HepG2 (cell line): ENCODE data around the gene OPALIN. TPM values are rescaled to one million over a fixed set of nuclear protein-coding genes. Genes with fewer than 3 reads are reported as not detected.

Experiments
- BCL6 ChIP-seq: IDR thresholded peaks from 2 replicates; pipeline ENCODE4 v1.6.1; 2016; ENCODE audit warnings: missing genetic modification reagents, missing compliant biosample characterization
- DMTF1 ChIP-seq: sonication (generic); formaldehyde crosslinking; IDR thresholded peaks from 2 replicates; pipeline ENCODE4 v1.4.0; 2020; ENCODE audit warnings: mild to moderate bottlenecking, missing genetic modification reagents
- JDP2 ChIP-seq: sonication (generic); formaldehyde crosslinking; IDR thresholded peaks from 2 replicates; pipeline ENCODE4 v1.8.1; 2022; ENCODE audit warnings: missing genetic modification reagents, borderline replicate concordance
- KLF9 ChIP-seq: IDR thresholded peaks from 2 replicates; pipeline ENCODE4 v1.6.1; 2016; ENCODE audit warnings: low read depth
- PAWR ChIP-seq: sonication (generic); formaldehyde crosslinking; IDR thresholded peaks from 2 replicates; pipeline ENCODE4 v1.4.0; 2020; ENCODE audit warnings: missing genetic modification reagents, mild to moderate bottlenecking, borderline replicate concordance
- POLR2AphosphoS2 ChIP-seq: IDR thresholded peaks from 2 replicates; pipeline ENCODE4 v1.6.1; 2011; ENCODE audit warnings: low read depth, low read length, improper control_type of control experiment
- SP5 ChIP-seq: IDR thresholded peaks from 2 replicates; pipeline ENCODE4 v1.6.1; 2016; ENCODE audit warnings: low read depth, borderline replicate concordance
- SRY ChIP-seq: sonication (generic); formaldehyde crosslinking; IDR thresholded peaks from 2 replicates; pipeline ENCODE4 v1.8.0; 2022; ENCODE audit warnings: mild to moderate bottlenecking, missing genetic modification reagents
- TFAP4 ChIP-seq: sonication (generic); IDR thresholded peaks from 2 replicates; pipeline ENCODE4 v1.6.1; 2016; ENCODE audit warnings: low read depth, borderline replicate concordance
- ZBTB44 ChIP-seq: sonication (generic); formaldehyde crosslinking; IDR thresholded peaks from 2 replicates; pipeline ENCODE4 v1.4.0; 2020; ENCODE audit warnings: missing genetic modification reagents
- ZNF20 ChIP-seq: sonication (generic); formaldehyde crosslinking; IDR thresholded peaks from 2 replicates; pipeline ENCODE4 v1.4.0; 2020; ENCODE audit warnings: mild to moderate bottlenecking, moderate library complexity, missing genetic modification reagents
- ZNF230 ChIP-seq: sonication (generic); formaldehyde crosslinking; IDR thresholded peaks from 2 replicates; pipeline ENCODE4 v1.4.0; 2020; ENCODE audit warnings: mild to moderate bottlenecking, missing genetic modification reagents
- ZNF24 ChIP-seq: fragments of 450-650 bp; IDR thresholded peaks from 2 replicates; pipeline ENCODE4 v1.6.1; 2017; ENCODE audit warnings: antibody characterized with exemption, mild to moderate bottlenecking
- ZNF256 ChIP-seq: sonication (generic); formaldehyde crosslinking; conservative IDR thresholded peaks from 2 replicates; pipeline ENCODE4 v1.4.0; 2020; ENCODE audit warnings: missing genetic modification reagents
- ZNF780A ChIP-seq: sonication (generic); formaldehyde crosslinking; IDR thresholded peaks from 2 replicates; pipeline ENCODE4 v1.8.0; 2022; ENCODE audit warnings: mild to moderate bottlenecking, missing genetic modification reagents, moderate library complexity
- polyA plus RNA-seq, 8 experiments: library from polyadenylated mRNA; depleted of rRNA in 3 of 8; stranded (reverse) in 7 of 8; unstranded in 1 of 8; fragments of >200 nt; fragmentation: Illumina TruSeq in 4 of 8; extraction: Trizol in 4 of 8; gene quantifications; 2 replicates each; pipeline versions ENCODE4 v1.2.1 to v1.2.3, GENCODE V29; 2011 to 2016; ENCODE audit warnings: low read depth in 4 of 8, missing spikeins in 1 of 8, mixed read lengths in 1 of 8; ENCODE audit not compliant: insufficient read depth in 1 of 8
- total RNA-seq, 5 experiments: library from RNA; depleted of rRNA; stranded (reverse); fragments of >200 nt; fragmentation: Illumina TruSeq; extraction: Trizol; gene quantifications; 2 replicates each; pipeline ENCODE4 v1.2.3, GENCODE V29; 2016; ENCODE audit warnings: low read depth in 1 of 5
- TF ChIP-seq, protein P1 (sequence below): sonication (generic); formaldehyde crosslinking; IDR thresholded peaks from 2 replicates; pipeline ENCODE4 v1.5.0; 2020; ENCODE audit warnings: mild to moderate bottlenecking, missing genetic modification reagents, moderate library complexity
- TF ChIP-seq, protein P2 (sequence below): sonication (generic); formaldehyde crosslinking; IDR thresholded peaks from 2 replicates; pipeline ENCODE4 v1.5.0; 2020; ENCODE audit warnings: mild to moderate bottlenecking, low read depth, missing genetic modification reagents, borderline replicate concordance
- TF ChIP-seq, protein P3 (sequence below): IDR thresholded peaks from 2 replicates; pipeline ENCODE4 v1.6.1; 2018; ENCODE audit warnings: missing genetic modification reagents
- TF ChIP-seq, protein P4 (sequence below): sonication (generic); formaldehyde crosslinking; conservative IDR thresholded peaks from 2 replicates; pipeline ENCODE4 v1.8.0; 2022; ENCODE audit warnings: missing genetic modification reagents

OPALIN gene
- total and polyA plus RNA-seq, 2 of the 13 experiments (the other 11 are each of a cell fraction or from before 2014, with no cell fraction given) = not detected

GRCh38 chr10:96334616-96335526 lies 23.9 kb downstream of the OPALIN start (continued):
- TF ChIP-seq DMTF1 (CRISPR knock-in tag) (no peak), ZNF230 (no peak), KLF9 (CRISPR knock-in tag) (no peak), SRY (CRISPR knock-in tag) (no peak), ZBTB44 (CRISPR knock-in tag) (no peak), POLR2AphosphoS2 (no peak), ZNF24 (no peak), PAWR (CRISPR knock-in tag) (no peak), TFAP4 (no peak), ZNF780A (CRISPR knock-in tag) (no peak), BCL6 (CRISPR knock-in tag) (no peak), ZNF20 (CRISPR knock-in tag) (no peak), JDP2 (no peak), SP5 (CRISPR knock-in tag) (no peak), ZNF256 (CRISPR knock-in tag) (no peak)
- TF ChIP-seq, protein P1, sequence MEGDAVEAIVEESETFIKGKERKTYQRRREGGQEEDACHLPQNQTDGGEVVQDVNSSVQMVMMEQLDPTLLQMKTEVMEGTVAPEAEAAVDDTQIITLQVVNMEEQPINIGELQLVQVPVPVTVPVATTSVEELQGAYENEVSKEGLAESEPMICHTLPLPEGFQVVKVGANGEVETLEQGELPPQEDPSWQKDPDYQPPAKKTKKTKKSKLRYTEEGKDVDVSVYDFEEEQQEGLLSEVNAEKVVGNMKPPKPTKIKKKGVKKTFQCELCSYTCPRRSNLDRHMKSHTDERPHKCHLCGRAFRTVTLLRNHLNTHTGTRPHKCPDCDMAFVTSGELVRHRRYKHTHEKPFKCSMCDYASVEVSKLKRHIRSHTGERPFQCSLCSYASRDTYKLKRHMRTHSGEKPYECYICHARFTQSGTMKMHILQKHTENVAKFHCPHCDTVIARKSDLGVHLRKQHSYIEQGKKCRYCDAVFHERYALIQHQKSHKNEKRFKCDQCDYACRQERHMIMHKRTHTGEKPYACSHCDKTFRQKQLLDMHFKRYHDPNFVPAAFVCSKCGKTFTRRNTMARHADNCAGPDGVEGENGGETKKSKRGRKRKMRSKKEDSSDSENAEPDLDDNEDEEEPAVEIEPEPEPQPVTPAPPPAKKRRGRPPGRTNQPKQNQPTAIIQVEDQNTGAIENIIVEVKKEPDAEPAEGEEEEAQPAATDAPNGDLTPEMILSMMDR (CRISPR knock-in tag) = peak; percentile 69
- TF ChIP-seq, protein P2, sequence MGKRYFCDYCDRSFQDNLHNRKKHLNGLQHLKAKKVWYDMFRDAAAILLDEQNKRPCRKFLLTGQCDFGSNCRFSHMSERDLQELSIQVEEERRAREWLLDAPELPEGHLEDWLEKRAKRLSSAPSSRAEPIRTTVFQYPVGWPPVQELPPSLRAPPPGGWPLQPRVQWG (CRISPR knock-in tag) = no peak
- TF ChIP-seq, protein P3, sequence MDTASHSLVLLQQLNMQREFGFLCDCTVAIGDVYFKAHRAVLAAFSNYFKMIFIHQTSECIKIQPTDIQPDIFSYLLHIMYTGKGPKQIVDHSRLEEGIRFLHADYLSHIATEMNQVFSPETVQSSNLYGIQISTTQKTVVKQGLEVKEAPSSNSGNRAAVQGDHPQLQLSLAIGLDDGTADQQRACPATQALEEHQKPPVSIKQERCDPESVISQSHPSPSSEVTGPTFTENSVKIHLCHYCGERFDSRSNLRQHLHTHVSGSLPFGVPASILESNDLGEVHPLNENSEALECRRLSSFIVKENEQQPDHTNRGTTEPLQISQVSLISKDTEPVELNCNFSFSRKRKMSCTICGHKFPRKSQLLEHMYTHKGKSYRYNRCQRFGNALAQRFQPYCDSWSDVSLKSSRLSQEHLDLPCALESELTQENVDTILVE (CRISPR knock-in tag) = no peak
- TF ChIP-seq, protein P4, sequence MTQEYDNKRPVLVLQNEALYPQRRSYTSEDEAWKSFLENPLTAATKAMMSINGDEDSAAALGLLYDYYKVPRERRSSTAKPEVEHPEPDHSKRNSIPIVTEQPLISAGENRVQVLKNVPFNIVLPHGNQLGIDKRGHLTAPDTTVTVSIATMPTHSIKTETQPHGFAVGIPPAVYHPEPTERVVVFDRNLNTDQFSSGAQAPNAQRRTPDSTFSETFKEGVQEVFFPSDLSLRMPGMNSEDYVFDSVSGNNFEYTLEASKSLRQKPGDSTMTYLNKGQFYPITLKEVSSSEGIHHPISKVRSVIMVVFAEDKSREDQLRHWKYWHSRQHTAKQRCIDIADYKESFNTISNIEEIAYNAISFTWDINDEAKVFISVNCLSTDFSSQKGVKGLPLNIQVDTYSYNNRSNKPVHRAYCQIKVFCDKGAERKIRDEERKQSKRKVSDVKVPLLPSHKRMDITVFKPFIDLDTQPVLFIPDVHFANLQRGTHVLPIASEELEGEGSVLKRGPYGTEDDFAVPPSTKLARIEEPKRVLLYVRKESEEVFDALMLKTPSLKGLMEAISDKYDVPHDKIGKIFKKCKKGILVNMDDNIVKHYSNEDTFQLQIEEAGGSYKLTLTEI (CRISPR knock-in tag) = no peak
